Measurements from ENCODE around the gene AP1S2.

GRCh38 chrX:15895334-15895733, 40.7 kb upstream of the AP1S2 start:
- TF ChIP-seq POLR2A (IDR thresholded peaks at IDR 0.05; ENCODE audit: low read depth, low read length) (no peak), TAF1 (IDR thresholded peaks at IDR 0.05; ENCODE audit: low read depth, low read length) (no peak)
